Stimulated activated CD4-positive, alpha-beta T cell treated with anti-CD3 and anti-CD28 coated beads, Interleukin-12 subunit alpha, Interleukin-12 subunit beta, amount 100 ng/mL, for 48 hours (primary cell): Measurements from ENCODE around the gene PTPN3.

Source experiments
- DNase-seq, 3 donors: peaks; one replicate each; pipeline ENCODE4 v3.0.0-alpha.2; 2020; ENCODE audit warnings: low read depth in 2 of 3, low spot score in 1 of 3

Gene PTPN3

GRCh38 chr9:109476642-109477257, 21.4 kb downstream of the PTPN3 start:
- DNase-seq, result no peak

GRCh38 chr9:109475526-109475925, 22.6 kb downstream of the PTPN3 start:
- DNase-seq, result no peak

GRCh38 chr9:109474944-109475343, 23.2 kb downstream of the PTPN3 start:
- no peak for DNase-seq

DNA sequence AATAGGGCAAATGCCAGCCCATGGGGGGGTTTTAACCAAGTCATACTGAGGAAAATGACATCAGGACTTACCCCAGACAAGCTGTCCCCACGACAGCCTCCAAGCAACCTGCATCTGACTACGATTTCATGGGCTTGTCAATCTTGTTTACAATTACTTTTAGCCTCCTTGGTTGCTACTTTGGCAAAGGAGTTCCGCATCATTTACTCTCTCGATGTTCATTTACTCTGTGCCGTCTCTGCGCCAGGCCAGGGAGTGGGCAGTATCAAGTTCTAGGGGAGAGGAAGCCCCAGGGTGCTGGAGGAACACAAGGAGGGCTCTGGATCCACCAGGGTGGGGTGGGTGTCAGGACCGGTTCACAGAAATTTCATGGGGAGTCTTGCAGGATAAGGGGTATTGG, 23.9 kb downstream of the PTPN3 start:
- DNase-seq, result no peak

DNA sequence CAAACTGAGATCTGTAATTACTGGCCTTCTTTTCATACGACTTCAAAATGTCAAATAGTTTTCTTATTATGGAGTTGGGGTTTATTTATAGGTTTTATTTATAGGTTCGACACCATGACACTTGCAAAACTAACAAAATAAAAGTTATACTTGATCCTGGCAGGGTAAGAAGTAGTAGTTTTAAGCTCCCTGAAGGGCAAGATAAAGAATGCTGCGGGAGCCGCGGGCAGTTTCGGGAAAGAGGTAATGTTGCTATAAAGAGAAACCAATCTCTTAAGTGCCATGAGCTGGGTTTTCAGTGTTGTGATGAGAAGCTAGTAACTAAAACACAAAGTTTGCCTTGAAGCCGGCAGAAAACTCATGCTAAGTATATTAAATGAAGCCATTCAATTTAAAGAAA, 24.8 kb downstream of the PTPN3 start:
- DNase-seq, result no peak

GRCh38 chr9:109471475-109472393, 26.4 kb downstream of the PTPN3 start:
- DNase-seq, result no peak

DNA sequence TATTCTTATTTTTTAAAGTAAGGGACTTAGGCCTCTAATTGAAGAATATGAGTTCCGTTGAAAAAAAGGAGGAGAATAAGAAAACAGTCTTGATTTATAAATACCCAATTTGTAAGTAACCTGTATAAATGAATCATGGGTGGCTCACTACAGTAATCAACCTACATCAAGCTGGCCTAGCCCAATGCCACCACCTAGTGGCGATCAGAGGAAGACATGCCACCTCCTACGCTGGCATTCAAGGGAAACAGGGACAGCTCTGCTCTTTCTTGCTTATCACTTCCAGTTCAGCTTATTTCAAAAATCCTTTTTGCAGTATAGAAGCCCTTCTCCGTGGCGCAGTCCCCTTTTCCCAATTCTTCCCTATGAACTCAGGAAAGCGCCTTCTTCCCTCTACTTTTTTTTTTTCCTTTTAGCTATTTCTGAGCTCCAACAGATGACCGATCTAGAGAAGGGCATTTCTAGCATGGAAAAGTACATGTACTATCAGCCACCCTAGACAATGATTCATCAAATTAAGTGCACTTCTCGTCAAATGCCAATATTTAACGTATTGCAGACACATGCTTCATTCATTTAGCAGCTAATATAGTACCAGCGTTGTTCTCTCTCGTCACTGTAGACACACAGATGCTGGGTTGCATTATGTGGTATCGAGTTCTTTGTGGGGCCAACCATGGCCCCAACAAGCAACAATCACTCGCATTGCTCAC, 28.3 kb downstream of the PTPN3 start:
- DNase-seq, result peak; percentile 32 to 66 (median 54)

GRCh38 chr9:109468927-109469326, 29.2 kb downstream of the PTPN3 start:
- no peak for DNase-seq

GRCh38 chr9:109467936-109468335, 30.2 kb downstream of the PTPN3 start:
- no peak for DNase-seq

GRCh38 chr9:109466623-109467590, 31.2 kb downstream of the PTPN3 start:
- no peak for DNase-seq

GRCh38 chr9:109463924-109464625, 34.0 kb downstream of the PTPN3 start:
- DNase-seq, result no peak

GRCh38 chr9:109460576-109460975, 37.5 kb downstream of the PTPN3 start:
- DNase-seq, result no peak

DNA sequence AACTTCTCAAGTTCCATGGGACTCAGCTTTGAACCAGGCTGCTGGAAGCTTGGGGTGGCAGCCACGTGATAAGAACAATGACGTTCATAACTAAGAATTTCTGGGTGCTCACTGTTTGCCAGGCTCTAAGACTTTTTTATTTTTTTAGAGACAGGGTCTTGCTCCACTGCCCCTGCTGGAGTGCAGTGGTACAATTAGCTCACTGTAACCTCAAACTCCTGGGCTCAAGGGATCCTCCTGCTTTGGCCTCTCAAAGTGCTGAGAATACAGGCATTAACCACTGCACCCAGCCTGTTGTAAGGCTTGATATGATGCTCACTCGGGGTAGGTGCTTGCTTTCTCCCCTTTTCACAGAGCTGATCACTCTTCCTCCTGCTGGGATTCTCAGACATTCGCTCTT, 38.7 kb downstream of the PTPN3 start:
- no peak for DNase-seq

DNA sequence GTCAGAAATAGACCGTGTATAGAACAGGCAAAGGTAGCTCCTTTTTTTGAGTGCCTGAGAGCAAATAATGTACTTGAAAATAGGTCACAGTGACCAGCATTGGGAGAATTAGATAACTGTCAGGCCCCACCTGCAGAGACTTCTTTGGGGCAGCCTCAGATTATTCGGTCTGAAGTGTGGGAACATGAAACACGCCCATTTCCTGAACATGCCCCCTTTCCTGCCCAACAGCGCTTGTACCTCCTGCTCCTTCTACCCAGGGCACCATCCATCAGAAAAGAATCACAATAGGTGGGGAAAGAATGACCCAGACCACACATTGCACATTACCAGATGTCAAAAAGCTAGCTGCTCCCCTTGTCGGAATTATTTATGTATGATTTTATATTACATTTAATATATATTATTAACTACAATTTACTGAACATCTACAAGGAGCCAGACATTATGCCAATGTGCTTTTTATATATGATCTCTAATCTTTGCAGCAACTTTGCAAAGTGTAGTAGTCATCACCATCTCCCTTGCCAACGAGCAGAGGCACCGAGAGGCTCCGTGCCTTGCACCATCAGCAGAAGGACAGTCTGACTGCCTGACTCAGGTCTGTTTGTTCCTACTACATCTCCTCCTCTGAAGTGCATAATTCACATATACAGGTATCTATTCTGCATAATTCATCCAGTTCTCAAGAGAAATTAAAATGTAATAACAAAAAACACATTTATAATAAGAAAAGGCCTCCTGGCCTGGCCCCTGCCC, 39.5 kb downstream of the PTPN3 start:
- no peak for DNase-seq

DNA sequence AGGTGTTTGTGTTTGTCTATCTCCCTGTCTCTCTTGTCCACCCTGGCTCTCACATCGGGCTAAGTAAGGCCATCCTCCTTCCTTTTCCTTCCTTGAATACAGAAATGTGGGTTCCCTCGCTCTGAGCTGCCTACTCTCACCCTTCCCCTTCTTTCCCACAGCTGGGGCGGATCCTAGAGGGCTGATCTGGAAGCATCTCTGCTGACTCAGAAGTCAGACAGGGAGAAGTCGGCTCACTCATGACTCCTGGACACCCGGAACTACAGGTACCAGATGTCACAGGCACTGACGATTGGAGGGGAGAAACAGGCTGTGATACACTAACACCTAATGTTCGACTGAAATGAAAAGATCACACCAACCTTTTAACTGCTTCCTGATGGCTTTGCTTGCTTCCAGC, 41.3 kb downstream of the PTPN3 start:
- no peak for DNase-seq

DNA sequence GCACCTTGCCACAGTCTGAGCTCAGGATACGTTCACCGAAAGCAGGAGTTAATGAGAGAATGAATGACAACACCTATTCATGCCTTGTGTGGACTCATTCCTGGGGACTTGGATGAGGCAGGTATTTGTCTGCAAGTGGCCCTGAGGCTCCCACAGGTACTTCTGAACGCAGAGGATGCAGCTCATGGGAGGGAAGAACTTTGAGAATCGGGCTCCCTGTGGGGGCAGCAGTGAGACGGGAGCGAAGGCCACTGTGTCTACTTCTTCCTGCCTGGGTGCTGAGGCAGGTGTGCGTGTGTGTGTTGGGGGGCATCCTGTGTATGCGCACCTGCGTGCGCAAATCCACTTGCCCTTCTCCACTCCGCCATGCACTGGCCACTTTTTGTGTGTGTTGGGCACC, 42.2 kb downstream of the PTPN3 start:
- no peak for DNase-seq

- no peak for DNase-seq
Measured at GRCh38 chr9:109455391-109455790, 42.7 kb downstream of the PTPN3 start.

DNA sequence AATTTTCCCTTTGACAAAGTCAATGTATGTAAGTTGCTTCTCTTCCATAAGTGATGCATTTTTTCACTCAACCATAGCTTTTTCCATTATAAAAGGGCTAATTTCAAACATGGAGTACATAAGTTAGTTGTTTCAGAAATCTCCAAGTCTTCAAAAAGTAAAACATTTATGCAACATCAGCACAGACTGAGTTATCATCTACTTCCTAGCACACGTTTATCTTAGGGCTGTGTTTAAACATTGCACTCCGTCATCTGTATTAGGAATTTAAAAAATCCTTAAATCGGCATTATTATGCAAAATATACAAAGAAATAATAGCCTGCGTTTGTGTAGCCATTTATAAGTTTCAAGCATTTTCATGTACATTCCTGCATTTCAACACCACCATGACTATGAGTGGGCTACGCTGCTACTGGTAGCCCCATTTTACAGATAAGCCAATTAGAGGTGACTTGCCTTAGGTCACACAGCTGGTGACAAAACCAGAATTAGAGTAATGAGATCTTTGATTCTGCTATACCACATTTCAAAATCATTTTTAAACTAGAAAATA, 43.4 kb downstream of the PTPN3 start:
- DNase-seq, result no peak

GRCh38 chr9:109454041-109454440, 44.1 kb downstream of the PTPN3 start:
- no peak for DNase-seq
